ENCODE measurements around the gene ECI1. TPM values are rescaled to one million over a fixed set of nuclear protein-coding genes. Genes with fewer than 3 reads are reported as not detected.

The ECI1 gene
- total and polyA plus RNA-seq, 2 of the 13 experiments (the other 11 are each of a cell fraction or from before 2014, with no cell fraction given), result 82.0 to 102 TPM

- no peak for TF ChIP-seq AFF4 (CRISPR knock-in tag; IDR thresholded peaks at IDR 0.05)
- no peak for TF ChIP-seq ETS1 (CRISPR knock-in tag; IDR thresholded peaks at IDR 0.05)
- TF ChIP-seq ZNF629 (CRISPR knock-in tag; conservative IDR thresholded peaks at IDR 0.05), result no peak
- TF ChIP-seq EHMT2 (IDR thresholded peaks at IDR 0.05; ENCODE audit: borderline replicate concordance, low read depth, low read length), result no peak
- TF ChIP-seq ZNF256 (CRISPR knock-in tag; conservative IDR thresholded peaks at IDR 0.05), result no peak
- no peak for TF ChIP-seq NONO (IDR thresholded peaks at IDR 0.05)
- TF ChIP-seq NONO (CRISPR knock-in tag; conservative IDR thresholded peaks at IDR 0.05), result peak; percentile 90
- no peak for TF ChIP-seq TBX3 (IDR thresholded peaks at IDR 0.05; ENCODE audit: borderline replicate concordance)
- no peak for TF ChIP-seq BCLAF1 (IDR thresholded peaks at IDR 0.05)
- TF ChIP-seq GRHL1 (CRISPR knock-in tag; conservative IDR thresholded peaks at IDR 0.05), result no peak
Observed at GRCh38 chr16:2210386-2211365, 40.7 kb downstream of the ECI1 start, which contains the start of gene BRICD5 (continued).

Data from HepG2 (cell line).